GM13976 (cell line): Measurements from ENCODE around the gene ASB4.
"Not testable (repeated sequence)": the region's sequence is repeated elsewhere in the genome, so short reads cannot be mapped to it uniquely, and the experiment has no call there.

ENCODE experiments used
- DNase-seq: peaks from one replicate; pipeline ENCODE4 v3.0.0; 2012; ENCODE audit warnings: low spot score
- in situ Hi-C: fragments of 300-500 bp; cut with MboI; formaldehyde crosslinking; loops from one replicate; pipeline ENCODE4 v1.12.0; 2022; ENCODE audit warnings: low sequenced_read_pairs, mixed read lengths, inconsistent platforms; ENCODE audit not compliant: unreplicated experiment
- TF ChIP-seq, protein P1 (sequence below): IDR thresholded peaks from 2 replicates; pipeline ENCODE4 v1.5.1; 2012; ENCODE audit warnings: borderline replicate concordance, mild to moderate bottlenecking; ENCODE audit not compliant: insufficient read depth; ENCODE audit errors: extremely low read depth, missing control alignments, control extremely low read depth

ASB4 gene

DNA sequence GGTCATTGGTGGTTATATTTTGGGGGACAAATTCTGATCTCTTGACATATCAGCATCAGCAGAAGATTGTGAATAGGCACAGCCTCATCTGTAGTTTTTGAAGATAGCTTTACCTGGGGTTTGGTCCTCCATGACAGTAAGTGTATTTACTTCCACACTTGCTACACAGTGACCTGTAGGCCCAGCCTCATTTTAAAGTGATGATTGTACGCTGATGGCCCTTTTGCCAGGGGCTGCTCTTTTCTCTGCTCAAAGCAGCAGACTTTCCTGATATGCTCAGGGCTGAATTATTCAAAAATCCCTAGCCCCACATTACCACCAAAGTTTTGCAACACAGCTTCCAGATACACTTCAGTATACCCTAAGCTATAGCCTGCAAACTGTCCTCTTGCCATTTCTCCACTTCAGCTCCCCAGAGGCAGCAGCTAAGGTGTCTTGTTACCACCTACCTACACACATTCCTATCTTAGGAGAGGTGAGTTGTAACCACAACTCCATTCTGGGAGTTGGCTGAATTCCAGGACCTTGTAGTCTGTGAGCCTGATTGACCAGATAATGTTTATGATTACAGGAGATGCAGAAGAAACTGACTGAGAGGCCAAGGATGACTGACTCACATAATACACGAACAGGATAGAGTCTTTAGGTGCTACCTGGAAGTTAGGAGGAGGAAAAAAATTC is 6.0 kb downstream of the ASB4 start:
- in situ Hi-C loops: loop anchor here (25.0 kb wide), 1 partner anchor 1029 kb away; no protein-coding TSS in a partner anchor
- TF ChIP-seq, protein P1, sequence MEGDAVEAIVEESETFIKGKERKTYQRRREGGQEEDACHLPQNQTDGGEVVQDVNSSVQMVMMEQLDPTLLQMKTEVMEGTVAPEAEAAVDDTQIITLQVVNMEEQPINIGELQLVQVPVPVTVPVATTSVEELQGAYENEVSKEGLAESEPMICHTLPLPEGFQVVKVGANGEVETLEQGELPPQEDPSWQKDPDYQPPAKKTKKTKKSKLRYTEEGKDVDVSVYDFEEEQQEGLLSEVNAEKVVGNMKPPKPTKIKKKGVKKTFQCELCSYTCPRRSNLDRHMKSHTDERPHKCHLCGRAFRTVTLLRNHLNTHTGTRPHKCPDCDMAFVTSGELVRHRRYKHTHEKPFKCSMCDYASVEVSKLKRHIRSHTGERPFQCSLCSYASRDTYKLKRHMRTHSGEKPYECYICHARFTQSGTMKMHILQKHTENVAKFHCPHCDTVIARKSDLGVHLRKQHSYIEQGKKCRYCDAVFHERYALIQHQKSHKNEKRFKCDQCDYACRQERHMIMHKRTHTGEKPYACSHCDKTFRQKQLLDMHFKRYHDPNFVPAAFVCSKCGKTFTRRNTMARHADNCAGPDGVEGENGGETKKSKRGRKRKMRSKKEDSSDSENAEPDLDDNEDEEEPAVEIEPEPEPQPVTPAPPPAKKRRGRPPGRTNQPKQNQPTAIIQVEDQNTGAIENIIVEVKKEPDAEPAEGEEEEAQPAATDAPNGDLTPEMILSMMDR: no peak
- no peak for DNase-seq

GRCh38 chr7:95493247-95493646 is 7.5 kb downstream of the ASB4 start:
- DNase-seq: no peak
- in situ Hi-C loops: loop anchor here (25.0 kb wide), 1 partner anchor 1031 kb away; no protein-coding TSS in a partner anchor
- TF ChIP-seq, protein P1: no peak

- no peak for DNase-seq
- in situ Hi-C loops: loop anchor here (25.0 kb wide), 1 partner anchor 1032 kb away; no protein-coding TSS in a partner anchor
- TF ChIP-seq, protein P1: no peak
These were observed 8.1 kb downstream of the ASB4 start for GRCh38 chr7:95493844-95494243.

DNA sequence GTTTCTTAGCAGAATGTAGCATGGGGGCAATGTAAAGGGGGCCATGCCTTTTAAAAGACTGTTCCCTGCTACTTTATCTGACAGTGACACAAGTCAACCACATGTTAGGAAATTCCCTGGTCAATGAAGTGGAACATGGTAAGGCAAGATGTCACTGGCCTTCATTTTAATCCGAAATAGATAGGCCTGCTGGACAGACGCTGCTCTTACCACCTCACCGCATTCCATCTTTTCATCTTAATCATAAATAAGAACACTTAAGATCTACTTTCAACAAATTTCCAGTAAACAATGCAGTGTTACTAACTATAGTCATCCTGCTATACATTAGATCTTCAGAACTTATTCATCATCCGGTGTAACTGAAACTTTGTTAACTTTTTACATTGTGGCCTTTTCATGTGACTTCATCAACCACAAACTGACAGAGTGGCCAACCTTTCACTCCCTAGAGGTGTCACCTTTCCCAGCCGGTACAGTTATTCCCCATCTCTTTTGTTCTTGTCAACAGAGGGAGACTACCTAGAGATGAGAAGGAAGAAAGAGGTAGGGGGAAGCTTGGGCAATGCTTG is 15.6 kb downstream of the ASB4 start:
- peak; percentile 27 for DNase-seq
- TF ChIP-seq, protein P1: no peak
- in situ Hi-C loops: no loop called here

DNA sequence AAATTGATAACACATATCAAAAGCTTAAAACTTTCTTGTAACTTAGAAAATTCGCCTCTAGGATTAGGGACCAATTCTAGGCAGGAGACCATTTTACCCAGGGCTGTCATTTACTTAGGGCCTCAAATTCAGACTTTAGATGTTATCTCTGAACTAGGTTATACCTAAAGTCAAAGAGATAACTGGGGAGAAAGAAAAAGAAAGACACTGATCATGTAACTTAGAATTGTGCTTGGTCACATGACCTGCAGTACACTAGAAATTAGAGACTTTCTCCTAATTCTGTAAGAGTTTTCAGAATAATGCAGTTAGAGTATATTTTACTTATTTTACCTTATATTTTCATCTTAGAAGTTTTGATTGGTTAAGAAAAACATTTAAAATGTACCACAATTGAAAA is 16.7 kb downstream of the ASB4 start:
- TF ChIP-seq, protein P1: no peak
- in situ Hi-C loops: no loop called here
- no peak for DNase-seq

GRCh38 chr7:95503271-95504131 is 17.8 kb downstream of the ASB4 start:
- in situ Hi-C loops: no loop called here
- TF ChIP-seq, protein P1: no peak
- no peak for DNase-seq

GRCh38 chr7:95504132-95504588 is 18.4 kb downstream of the ASB4 start:
- in situ Hi-C loops, DNase-seq: not testable (repeated sequence)
